Dedifferentiated amniotic fluid mesenchymal stem cell (primary cell): ENCODE data around the gene NTMT1.

Source experiments
- DNase-seq: peaks from one replicate; pipeline ENCODE4 v3.0.0-alpha.2; 2016; ENCODE audit errors: extremely low spot score

NTMT1 gene

DNA sequence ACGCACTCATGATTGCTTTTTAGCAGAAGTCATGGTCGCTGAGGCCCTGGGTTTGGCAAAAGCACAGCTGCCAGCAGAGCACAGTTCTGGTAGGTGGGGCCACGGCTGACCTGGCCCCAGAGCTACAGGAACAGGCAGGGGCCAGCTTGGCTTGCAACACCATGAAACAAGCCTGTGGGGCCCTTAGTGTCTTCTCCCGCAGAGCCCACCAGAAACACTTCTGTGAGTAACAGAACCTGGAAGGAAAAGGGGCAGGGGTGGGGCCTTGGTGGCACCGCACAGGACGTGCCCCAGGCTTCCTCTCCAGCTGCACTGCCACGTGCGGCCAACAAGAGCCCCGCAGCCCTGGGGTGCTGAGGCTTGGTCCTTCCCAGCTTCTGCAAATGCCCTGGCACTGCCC is 11.1 kb downstream of the NTMT1 start:
- DNase-seq, result no peak

DNA sequence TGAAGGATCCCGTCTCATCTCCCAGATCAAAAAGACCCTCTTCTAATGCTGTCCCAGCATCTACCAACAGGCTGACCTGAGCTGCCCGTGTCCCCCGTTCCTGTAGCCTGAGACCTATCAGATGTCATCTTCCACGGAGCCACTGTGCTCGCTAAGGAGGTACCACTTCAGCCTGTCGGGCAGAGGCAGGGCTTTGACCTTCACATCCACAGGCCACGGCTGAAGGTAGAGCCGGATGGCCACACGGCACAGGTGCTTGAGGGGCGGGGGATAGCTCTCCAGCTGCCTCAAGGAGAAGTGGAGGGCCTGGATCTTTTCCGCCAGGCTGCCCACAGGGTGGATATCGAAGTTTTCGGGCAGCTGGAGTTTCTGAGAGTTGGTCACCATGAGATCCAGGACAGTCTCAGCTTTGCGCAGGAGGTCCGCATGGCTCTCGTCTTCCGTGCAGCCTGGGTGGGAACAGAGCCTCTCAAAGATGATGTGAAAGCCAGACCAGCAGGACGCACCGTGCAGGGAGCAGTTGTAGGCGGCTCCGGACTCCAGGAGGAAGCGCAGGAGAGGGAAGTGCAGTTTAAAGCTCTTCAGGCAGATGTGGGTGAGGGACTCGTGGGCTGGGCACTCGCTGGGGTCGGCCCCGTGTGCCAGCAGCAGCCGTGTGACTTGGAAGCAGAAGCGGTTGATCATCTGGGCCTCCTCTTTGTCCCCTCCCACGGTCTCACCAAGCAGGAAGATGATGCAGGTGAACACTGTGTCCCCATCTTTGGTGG is 11.9 kb downstream of the NTMT1 start:
- no peak for DNase-seq

DNA sequence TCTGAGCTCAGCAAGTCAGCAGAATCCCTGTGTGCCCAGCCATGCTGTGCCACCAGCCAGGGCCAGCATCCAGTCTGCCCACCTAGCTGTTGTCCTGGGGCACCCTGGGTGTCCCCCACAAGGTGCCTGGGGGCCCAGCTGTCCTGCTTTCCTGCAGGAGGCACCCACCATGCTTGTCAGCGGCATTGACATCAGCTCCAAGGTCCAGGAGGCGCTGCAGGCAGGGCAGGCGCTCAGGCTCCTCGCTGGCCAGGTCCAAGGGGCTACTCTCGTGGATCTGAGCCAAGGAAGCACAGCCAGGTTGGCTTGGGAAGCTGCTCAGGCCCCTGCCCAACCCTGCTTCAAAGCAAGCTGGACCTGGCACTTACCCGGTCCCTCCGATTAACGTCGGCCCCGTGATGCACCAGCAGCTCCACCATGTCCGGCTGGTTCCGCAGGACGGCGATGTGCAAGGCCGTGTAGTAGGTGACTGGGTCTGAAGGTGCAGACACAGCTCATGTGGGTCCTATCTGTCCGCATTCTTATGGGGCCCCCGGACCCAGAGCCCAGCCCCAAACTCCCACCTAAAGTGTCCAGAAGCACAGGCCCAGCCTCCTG is 13.2 kb downstream of the NTMT1 start:
- DNase-seq, result no peak

DNA sequence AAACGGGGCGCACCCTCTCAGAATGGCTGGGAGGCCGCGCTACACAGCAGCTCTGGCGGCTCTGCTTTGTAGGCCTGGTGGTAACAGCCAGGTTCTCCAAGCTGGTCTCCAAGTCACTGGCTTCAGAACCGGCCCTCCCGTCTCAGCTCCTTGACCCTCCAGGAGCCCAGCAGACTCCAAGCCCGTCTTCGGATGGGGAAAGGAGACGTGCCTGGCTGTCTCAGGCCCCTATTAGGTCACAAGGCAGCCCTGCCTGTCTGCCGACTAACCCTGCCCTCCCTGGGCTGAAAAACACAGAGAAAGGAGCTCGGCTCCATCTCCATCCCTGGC is 13.8 kb downstream of the NTMT1 start:
- no peak for DNase-seq

DNA sequence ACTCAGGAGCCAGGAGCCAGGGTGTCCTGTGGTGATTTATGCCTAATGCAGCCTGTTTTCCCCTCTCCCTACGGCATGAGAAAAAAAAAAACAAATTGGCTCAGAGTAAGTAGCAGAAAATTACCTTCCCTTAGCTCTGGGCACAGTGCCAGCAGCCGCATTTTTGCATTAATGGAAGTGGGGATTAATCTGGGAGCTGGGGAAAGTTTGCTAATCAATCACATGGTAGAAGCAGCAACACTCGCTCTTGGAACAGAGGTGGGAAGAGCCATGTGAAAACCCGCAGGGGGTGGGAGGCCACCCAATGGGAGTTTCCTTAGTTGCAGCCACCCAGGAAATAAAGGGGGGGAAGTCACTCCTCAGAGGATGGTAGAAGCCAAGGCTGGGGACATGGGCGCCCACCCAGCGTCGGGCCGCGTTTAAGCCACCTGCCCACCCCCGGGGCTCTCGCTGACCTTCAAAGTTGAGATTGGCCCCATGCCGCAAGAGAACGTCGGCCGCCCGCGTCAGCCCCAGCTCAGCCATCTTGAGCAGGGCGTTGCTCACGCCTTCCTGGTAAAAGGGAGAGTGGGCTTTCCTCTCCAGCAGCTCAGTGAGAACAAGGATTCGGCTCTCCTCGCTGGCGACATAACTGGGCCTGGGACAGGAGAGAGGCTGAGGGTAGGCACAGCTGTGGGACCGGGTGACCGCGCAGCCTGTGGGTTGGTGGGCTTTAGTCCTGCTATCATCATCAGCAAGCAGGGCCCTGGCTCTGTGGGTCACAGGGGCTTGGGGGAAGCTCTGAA is 14.3 kb downstream of the NTMT1 start:
- DNase-seq, result no peak

DNA sequence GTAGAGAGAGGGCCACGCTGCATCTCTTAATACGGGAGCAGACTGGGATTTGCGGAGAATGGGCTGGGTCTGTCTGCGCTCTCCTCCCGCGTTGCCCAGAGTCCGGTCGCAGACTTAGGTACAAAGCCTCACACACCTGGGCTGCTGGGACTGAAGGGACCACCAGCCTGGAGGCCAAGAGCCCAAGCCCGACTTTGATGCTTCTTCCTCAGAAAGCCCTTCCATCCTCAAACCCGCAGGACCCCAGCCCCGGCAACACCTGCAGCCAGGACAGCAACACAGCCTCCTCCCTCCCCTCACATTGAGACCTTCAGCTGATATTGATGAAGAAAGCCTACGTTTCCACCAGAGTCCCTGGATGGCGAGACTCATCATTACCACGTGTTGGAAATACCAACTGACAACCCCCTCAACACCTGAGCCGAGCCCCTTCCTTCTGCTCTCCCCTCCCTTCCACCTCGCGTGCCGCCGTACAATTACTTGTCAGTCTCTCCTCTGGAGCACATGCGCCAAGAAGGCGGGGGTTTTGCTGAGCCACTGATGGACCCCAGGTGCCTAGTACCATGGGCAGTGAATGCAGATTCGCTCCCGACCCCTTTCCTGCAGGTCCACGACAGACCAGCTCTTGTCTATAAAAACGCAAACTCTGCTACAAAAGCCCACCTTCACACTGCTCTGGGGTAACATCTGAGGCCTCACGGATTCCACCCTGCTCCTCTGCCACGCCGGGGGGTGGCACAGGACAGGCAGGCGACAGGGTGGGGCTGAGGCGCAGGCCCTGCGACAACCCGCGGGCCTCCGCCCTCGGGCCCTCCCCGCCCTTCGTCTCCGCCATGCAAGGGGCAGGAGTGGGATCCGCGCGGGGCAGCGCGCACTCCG is 15.1 kb downstream of the NTMT1 start:
- no peak for DNase-seq

DNA sequence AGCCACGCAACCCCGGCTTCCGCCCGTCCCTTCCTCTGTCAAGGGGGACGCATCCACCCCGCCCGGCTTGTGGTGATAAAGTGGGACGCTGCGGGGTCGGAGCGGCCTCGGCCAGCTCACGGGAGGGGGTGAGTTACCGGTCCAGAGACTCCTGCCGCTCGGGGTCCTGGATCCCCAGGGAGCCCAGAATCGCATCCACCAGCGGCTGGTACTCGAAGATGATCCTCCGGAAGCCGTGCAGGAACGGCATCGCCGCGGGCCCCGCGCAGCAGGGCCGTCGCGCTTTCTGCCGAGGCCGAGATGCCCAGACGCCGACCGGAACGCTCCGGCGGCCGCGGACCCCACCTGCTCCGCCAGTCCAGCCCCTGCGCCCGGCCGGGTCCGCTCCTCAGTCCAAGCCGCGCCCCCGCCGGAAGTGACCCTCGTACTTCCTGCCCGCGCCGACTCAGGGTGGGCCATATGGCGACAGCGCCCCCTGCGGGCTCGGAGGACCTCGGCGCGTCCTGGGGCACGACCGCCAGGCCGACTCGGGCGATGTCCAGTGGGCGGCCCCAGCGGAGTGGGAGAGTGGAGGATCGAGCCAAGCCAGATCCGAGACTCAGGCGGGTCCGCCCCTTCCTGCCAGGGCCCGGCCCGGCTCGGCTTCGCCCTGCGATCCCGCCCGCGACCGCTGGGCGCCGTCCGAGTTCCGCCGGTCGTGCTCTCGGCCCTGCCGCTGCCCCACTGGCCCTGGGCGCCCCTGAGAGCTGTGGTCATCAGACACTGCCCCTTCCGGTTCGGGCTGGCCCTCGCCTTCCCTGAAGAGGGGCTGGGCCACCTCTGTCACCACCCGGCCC is 16.0 kb downstream of the NTMT1 start, which contains the start of gene ASB6:
ASB6 (minus strand) TSS at position 402 of the 836 bp plus-strand sequence; CDS start at position 250, 152 bp downstream.
- DNase-seq, result peak; percentile 92

DNA sequence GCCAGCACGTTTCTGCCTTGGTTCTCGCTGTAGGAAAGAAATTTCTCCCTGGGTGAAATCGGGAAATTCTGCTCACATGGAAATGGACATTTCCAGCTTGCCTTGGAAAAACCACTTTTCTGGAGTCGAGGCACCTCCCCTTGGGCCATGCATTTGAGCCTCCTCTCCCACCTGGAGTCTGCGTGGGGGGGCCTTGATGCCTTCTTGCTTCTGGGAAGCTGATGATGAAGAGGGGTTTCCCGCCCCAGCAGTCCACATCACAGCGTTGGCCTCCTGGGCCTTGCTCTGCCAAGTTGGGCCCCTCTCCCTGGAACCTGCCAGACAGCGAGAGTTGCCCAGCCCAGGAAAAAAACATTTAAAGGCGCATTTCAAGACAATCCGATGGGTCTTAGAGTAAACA is 17.7 kb downstream of the NTMT1 start:
- DNase-seq, result no peak

DNA sequence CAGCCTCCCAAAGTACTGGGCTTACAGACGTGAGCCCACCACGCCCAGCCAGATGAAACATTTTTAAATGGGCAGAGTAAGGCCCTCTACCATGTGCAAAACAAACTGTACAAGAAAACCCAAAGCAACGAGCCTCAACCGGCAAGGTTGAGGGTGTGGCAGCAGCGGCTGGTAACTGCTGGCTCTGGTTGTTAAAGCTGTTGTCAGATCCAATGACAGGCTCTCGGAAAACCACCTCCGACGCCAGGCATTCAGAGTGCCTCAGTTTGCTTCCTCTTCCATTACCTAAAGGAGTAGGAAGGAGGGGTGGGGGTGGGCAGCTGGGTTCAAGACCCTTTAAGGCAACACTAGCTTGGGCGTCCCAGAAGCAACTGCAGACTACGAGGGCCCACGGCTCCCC is 18.4 kb downstream of the NTMT1 start:
- DNase-seq, result no peak

DNA sequence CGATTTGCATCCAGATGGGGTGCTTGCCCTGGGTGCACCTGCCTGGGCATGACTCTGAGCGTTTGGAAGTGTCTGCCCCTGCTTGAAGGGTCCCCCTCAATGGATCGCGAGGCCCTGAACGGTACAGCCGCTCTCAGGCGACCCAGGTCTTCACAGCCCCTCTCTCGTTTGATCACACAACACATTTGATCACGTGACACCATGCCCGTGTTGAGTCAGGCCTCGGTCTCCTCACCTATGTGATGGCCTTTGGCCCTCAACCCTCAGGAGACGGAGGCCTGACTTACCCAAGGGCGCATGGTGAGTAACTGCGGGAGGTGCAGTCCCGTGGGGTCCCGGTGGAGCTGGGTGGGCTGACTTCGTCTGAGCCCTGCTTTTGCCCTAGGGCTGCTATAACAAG is 18.9 kb downstream of the NTMT1 start:
- DNase-seq, result no peak

DNA sequence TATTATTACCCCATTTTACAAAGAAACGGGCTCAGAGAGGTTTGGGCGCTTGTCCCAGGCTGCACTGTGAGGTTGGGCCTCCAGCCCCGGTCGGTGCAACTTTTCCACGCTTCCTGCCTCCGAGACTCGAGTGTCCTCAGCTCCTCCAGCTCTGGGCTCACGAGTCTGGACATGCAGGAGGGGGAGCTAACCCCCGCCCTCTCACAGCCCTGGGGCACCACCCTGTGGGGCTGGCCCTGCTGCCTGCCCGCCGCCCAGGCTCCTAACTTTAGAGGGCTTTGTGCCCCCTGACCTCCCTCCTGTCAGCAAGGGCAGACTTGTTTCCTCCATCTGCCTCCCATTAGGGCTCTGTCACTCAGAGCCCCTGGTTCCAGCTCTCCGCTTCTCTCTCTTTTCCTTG is 20.3 kb downstream of the NTMT1 start:
- no peak for DNase-seq

DNA sequence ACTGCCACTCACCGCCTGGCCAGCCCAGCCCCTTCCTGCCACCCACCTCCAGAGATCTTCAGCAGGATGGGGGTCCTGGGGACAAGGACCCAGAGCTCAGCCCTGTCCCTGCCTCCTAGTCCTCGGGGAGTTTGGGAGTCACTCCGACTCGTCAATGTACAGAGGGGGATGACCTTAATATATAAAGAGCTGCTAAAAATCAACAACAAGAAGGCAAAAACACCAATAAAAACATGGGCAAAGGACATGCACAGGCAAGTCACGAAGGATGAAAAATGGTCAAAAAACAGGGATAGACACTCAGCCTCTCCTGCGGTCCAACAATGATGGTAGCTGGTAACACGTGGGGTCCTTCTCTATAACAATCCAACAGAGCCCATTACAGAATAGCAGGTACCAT is 20.7 kb downstream of the NTMT1 start:
- DNase-seq, result no peak

DNA sequence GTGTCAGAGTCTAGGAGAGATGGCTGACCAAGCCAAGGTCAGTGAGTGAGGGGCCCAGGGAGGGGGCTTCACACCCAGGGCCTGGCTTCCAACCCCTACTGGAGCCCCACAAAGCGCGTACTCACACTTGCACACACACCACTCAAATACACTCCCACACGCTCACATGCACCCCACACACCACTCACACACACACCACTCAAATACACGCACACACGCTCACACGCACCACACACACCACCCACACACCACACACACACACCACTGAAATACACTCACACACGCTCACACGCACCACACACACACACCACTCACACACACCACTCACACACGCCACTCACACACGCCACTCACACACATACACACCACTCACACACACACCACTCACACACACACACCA is 21.7 kb downstream of the NTMT1 start:
- no peak for DNase-seq

DNA sequence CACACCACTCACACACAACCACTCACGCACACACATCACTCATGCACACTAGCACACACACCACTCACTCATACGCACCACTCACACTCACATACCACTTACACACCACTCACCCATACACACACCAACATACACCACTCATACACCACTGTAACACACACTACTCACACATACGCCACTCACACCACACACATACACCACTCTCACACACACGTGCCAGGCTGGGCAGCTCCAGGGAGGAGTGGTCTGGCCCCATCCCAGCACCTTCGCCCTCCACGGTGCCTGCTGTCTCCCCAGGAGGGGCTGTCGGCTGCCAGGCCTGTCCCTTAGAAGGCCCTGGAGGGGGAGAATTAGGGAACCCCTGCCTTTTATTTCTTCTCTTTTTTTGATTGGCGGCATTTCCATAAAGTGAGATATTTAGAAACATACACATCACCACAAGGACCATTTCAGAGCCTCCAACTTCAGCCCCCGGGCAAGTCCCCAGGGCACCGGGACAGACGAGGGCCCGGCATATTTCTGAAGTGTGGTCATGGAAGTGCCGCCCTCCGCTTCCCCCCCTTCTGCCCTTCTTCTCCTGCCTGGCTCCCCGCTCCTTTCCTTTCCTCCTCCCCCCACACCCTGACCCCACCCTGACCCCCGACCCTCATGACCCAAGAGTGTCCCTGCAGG is 22.3 kb downstream of the NTMT1 start:
- no peak for DNase-seq

DNA sequence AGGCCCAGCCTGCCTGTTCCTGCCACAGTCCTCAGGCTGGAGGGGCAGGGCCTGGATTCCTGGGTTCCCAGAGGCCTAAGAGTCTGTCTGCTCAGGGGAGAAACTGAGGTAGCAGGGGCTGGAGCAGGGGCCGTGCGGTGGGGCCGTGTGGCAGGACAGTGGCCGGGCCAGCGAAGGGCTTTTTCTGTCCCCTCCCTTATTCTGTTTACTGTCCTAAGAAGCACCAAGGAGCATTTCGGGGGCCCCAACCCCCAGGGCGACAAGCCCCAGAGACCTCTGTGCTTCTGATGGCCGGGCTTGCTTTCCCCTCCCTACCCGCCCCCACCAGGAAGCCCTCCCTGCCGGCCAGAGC is 22.8 kb downstream of the NTMT1 start:
- DNase-seq, result no peak

DNA sequence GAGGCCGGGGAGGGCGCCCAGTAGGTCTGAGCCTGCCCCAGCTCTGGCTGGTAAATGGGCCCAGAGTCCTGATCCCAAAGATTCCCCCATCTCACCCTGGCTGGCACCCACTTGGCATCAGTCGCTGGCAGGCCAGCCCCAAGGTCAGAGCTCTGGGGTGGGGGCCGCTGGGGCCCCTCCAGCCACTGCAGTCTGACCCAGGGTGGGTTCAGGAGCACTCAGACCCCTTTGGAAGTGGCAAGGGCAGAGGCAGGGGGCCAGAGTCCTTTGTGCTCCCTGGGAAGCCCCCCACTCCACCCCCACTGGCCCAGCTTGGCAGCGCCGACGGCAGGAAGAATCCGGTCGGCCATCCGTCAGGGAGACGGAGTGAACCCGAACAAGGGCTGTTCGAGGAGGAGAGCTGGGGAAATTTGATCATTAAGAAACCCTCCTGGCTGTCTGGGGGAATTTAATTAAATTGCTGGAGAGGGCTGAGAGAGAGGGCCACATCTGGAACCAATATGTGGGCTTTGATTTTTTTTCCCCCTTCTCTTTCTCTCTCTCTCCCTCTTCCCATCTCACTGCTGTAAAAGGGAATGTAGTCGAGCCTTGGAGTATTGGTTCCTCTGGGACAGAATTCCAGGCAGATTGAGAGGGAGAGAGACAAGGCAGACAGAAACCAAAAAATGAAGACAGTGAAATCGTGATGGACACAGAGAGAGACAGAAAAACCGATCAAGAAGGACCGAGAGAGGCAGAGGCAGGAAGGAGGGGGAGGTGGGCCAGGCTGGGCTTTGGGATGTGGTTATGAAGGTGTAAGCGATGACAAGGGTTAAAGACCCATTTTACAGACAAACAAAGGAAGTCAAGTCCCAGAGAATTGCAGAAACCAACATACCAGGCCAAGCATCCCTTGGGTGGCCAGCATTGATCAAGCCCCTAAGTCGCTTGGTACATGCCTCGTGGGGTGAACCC is 24.0 kb downstream of the NTMT1 start:
- DNase-seq, result peak; percentile 39

DNA sequence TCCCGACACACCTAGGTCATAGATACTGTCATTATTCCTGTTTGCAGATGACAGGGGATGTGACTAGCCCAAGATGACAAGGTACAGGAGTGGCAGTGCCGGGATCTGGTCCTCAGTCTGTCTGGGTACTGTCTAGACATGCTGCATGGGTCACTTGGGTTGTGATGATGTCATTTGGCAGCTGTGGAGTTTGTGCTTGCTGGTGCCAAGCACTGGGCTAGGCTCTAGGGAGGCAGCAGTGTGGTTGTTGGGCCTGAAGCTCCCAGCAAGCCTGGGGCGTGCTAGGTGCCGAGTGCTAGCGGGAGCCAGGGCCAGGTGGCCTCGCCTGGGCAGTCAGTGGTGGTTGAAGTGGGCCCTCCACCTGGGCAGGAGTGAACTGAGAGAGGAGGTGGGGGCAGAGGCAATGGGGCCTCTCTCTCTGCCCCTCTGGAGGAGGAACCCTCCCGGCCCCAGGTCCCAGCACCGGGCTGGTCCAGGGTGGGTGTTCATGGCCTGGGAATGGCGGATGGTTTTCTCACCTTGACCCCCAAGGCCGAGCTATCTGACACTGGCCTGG is 24.8 kb downstream of the NTMT1 start:
- DNase-seq, result no peak

DNA sequence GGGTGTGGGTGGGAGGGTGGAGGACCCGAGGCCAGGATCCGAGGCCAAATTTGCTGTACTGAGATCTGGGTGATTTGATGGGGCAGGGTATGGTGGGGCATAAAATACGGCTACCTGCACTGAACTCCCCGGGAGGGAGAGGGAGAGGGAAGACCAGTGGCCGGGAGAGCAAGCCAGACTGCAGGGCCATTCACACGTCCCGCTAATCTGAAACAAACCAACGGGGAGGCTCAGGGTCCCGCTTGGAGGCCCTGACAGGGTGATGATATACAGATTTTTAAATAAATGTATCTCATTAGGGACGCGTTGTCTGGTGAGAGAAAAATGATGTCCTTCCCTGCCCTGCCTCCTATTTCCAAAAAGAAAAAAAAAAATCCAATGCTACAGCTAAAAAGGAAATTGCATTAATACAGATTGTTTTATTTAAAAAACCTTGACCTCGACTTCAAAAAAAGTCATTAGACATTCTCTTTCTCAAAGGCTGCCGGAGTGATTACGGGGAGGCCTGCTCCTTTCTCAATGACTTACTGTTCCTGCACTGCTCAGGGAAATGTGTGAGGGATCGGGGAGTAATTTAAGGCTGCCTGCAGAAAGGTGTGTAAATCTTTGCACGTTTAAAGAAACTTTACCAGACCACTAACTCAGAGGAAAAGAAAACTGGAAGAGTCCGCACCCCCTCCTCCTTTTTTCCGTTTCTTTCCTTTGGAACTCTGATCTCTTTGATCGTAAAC is 28.0 kb downstream of the NTMT1 start:
- no peak for DNase-seq
